Tibial nerve (tissue), 4 donors: Measurements from ENCODE around the gene MANBA.

ENCODE experiments used
- EP300 ChIP-seq, 2 donors: sonication (generic); formaldehyde crosslinking; IDR thresholded peaks; one replicate each; pipeline ENCODE4 v1.6.1; 2017; ENCODE audit warnings: antibody characterized with exemption in 2 of 2, mild to moderate bottlenecking in 1 of 2
- TF ChIP-seq, protein P1 (sequence below), 5 experiments: fragments of 200-600 bp in 3 of 5; fragments of 450-650 bp in 2 of 5; sonication (generic) in 3 of 5; IDR thresholded peaks; one replicate each; pipeline ENCODE4 v1.5.1; 2016 to 2019; ENCODE audit warnings: antibody characterized with exemption in 5 of 5, mild to moderate bottlenecking in 3 of 5, moderate library complexity in 2 of 5

DNA sequence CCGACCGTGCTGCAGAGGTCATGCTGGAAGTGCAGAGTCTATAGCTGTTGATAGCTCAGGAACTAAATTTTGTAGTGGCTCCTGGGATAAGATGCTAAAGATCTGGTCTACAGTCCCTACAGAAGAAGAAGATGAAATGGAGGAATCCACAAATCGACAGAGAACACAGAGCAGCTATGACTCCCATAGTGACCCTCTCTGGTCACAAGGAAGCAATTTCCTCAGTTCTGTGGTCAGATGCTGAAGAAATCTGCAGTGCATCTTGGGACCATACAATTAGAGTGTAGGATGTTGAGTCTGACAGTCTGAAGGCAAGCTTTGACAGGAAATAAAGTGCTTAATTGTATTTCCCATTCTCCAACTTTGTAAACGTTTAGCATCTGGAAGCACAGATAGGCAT, 8.8 kb downstream of the MANBA start:
- no peak for TF ChIP-seq EP300 (IDR thresholded peaks at IDR 0.05)
- TF ChIP-seq, protein P1, sequence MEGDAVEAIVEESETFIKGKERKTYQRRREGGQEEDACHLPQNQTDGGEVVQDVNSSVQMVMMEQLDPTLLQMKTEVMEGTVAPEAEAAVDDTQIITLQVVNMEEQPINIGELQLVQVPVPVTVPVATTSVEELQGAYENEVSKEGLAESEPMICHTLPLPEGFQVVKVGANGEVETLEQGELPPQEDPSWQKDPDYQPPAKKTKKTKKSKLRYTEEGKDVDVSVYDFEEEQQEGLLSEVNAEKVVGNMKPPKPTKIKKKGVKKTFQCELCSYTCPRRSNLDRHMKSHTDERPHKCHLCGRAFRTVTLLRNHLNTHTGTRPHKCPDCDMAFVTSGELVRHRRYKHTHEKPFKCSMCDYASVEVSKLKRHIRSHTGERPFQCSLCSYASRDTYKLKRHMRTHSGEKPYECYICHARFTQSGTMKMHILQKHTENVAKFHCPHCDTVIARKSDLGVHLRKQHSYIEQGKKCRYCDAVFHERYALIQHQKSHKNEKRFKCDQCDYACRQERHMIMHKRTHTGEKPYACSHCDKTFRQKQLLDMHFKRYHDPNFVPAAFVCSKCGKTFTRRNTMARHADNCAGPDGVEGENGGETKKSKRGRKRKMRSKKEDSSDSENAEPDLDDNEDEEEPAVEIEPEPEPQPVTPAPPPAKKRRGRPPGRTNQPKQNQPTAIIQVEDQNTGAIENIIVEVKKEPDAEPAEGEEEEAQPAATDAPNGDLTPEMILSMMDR (IDR thresholded peaks at IDR 0.05): no peak
